ENCODE data around the gene OR2J2.

DNA sequence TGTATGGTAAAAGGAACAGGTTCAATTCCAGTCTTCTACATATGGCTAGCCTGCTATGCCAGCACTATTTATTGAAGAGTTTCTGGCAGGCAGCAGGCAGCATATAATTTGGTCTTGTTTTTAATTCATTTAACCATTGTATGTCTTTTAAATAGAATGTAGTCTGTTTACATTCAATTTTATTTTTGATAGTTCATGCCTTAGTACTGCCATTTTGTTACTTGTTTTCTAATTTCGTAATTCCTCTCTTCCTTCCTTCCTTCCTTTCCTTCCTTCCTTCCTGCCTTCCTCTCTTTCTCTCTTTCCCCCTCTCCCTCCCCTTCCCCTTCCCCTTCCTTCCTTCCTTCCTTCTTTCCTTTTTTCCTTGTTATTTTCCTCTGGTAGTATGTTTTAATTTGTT, 17.6 kb upstream of the OR2J2 start:
- TF ChIP-seq CTCF (IDR thresholded peaks at IDR 0.05; ENCODE audit: borderline replicate concordance, extremely low read depth, low read length, poor library complexity, severe bottlenecking): no peak
- no peak for TF ChIP-seq EZH2 (IDR thresholded peaks at IDR 0.05; ENCODE audit: borderline replicate concordance, low read depth, low read length, severe bottlenecking)

Data from DND-41 (cell line).